HG02798 (cell line): Measurements from ENCODE around the gene DSCAML1.

Source experiments
- ATAC-seq: cut with Tn5 transposase; IDR thresholded peaks from one replicate; pipeline ENCODE4 v1.9.1; 2021; ENCODE audit warnings: mild to moderate bottlenecking; ENCODE audit not compliant: unreplicated experiment, poor library complexity

Gene DSCAML1

DNA sequence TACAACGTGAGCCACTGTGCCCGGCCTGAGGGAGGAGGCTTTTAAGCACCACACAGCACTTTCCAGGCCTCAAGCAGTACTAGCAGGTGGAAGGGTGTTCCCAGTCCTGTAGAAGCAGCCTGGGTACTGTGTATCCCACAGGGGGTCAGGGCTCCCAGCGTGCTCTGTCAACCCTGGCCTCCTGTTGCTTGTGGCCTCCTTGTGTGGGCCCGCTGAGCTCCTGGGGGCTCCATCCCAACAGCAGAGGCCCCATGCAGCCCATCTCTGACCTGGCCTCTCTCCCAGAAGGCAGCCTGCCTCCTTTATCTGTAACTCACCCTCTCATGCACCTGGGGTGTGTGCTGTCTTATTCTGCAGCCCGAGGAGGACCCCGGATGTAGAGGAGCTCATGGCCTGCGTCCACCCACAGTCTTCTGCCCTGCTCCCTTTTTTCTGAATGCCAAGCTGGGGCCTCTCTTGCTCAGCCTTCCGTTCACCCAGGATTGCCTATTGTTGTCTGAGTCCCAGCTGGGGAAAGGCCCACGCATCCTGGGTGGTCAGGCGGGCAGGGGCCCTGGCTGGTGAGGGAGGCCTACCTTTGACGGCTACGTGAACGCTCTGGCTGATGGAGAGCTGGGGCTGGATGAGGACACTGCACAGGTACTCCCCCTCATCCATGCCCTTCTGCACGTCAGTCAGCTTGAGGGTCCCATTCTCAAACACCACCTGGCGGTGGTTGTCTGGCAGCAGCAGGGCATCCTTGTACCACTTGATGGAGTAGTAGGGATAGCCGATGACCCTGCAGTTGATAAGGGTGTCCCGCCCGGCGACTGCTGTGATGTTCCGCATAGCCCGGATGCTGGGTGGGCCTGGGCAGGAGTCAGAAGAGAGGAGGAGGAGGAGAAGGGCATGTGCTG, 280.9 kb downstream of the DSCAML1 start:
- ATAC-seq: no peak

DNA sequence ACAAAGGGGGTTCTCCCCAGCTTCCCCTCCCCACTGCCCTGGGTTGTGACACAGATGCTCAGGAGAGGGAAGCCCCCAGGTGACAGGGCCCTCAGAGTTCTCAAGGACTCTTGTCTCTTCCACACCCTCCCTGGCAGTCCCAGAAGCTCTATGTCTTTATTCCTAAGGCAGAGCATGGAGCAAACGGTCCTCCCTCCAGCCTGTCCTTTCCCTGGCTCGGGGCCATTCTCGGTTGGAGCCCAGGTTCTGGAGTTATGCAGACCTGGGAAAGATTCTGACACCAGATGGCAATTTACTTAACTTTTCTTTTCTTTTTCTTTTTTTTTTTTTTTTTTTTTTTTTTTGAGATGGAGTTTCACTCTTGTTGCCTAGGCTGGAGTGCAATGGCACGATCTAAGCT, 282.8 kb downstream of the DSCAML1 start:
- no peak for ATAC-seq

GRCh38 chr11:117513666-117514065, 283.4 kb downstream of the DSCAML1 start:
- ATAC-seq: no peak

- ATAC-seq: no peak
Observed at GRCh38 chr11:117511931-117512539, 285.0 kb downstream of the DSCAML1 start.

- no peak for ATAC-seq
Observed at GRCh38 chr11:117511483-117511930, 285.5 kb downstream of the DSCAML1 start.

GRCh38 chr11:117510646-117511045, 286.4 kb downstream of the DSCAML1 start:
- no peak for ATAC-seq

DNA sequence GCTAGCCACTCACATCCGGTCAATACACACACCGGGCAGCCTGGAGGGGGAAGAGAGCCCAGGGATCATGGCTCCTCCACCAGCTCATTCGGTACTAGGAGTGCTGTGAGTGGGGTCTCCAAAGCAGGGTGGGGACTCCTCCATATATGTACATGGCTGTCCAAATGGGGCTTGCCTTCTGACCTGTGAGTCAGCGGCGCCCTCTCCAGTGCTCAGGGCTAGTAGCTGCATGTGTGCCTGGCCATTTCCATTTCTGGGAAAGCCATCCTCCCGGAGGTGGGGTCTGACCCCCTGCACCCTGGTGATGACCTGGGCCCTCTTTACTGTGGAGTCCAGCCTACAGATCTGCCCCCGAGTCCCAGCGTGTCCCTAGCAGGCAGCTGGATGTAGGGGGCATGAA, 287.5 kb downstream of the DSCAML1 start:
- no peak for ATAC-seq

GRCh38 chr11:117506971-117507370, 290.0 kb downstream of the DSCAML1 start:
- ATAC-seq: no peak

DNA sequence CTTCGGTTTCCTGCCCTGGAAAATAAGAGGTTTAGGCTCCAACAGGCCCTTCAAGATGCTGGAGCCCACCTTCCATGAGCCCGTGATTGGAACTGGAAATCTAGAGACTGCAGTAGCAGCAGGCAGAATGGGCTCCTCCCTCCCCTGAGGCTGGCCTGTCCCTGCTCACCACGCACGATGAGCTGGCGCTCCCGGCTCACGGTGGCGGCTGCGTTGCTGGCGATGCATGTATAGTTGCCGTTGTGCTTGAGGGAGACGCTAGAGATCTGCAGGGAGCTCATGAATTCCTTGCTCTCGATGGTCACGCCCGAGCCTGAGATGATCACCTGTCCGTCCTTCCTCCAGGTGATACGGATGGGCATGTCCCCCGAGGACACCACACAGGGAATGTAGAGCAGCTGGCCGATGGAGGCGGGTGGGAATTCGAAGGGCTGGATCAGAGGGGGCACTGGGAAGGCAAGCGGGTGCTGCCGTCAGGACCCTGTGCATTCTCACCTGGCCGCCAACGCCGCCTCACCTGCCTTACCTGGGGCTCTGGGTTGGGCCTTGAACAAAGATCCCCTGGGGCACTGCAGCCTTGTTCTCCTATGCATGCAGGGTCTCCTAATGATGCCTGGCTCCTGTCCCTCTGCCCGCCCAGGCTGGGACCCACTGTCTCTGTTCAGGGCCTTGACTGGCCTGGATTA, 291.6 kb downstream of the DSCAML1 start:
- ATAC-seq: no peak

DNA sequence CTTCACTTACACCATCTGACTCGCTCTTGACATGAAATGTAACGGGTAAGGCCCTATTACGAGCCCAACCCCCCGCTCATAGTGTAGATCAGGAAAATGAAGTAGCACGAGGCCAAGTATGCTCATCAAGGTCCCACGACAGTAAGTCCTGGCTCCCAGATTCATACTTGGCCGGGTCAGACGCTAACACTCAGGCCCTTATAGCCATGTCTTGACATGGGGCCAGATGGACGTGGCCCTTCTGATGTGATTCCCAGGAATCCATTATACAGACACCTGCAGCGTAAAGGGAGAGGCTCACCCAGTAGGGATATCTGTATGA, 294.3 kb downstream of the DSCAML1 start:
- no peak for ATAC-seq

GRCh38 chr11:117502015-117502778, 294.8 kb downstream of the DSCAML1 start:
- no peak for ATAC-seq

DNA sequence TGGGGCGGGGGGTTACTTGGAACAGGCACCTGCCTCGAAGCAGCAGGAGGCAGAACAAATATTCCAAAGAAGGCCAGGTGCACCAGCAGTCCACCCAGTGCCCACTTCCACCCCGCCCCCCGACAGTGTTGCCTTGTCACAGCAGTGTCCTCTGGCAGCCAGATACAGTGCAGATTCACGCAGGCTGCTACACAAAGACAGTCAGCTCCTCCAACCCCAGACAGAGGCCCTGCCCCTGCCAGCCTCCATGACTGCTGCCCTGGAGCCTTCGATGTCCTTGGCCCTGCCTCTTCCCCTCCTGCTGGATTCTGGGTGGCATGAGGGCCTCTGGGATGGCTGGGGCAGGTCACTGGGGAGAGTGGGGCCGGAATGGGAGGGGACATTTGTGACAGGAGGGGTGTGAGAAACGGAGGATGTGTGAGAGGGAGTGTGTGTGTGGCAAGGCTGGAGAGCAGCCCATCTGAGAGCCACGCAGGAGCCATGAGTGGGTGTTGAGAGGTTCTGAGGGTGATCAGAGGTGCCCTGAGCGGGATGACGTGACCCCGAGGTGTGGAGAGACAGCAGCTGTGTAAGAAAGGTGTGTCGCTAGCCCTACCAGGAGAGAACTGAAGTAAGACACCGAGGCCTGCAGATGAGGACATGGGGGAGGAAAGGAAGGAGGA, 295.6 kb downstream of the DSCAML1 start:
- ATAC-seq: no peak

DNA sequence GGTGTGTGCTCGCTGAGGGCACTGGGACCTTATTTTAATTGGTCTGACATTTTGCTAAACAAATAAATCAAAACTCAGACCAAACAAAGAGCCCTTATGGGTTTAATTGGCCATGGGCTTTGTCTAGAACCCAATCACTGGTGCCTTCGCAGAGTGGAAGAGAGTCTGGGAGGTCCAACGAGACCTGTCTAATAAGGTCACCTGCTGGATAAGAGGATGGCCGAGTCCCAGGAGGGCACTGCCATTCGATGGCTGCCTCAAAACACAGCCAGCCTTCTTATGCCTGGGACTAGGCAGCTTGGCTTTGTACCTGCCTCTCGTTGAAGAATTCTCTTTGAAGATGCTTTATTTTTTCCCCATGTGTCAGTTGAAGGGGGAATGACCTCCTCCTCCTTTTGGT, 298.2 kb downstream of the DSCAML1 start:
- ATAC-seq: no peak

GRCh38 chr11:117497206-117497951, 299.6 kb downstream of the DSCAML1 start:
- no peak for ATAC-seq

GRCh38 chr11:117495357-117495756, 301.7 kb downstream of the DSCAML1 start:
- ATAC-seq: no peak

- no peak for ATAC-seq
Observed at GRCh38 chr11:117492578-117493251, 304.3 kb downstream of the DSCAML1 start.

GRCh38 chr11:117490911-117491310, 306.1 kb downstream of the DSCAML1 start:
- no peak for ATAC-seq

DNA sequence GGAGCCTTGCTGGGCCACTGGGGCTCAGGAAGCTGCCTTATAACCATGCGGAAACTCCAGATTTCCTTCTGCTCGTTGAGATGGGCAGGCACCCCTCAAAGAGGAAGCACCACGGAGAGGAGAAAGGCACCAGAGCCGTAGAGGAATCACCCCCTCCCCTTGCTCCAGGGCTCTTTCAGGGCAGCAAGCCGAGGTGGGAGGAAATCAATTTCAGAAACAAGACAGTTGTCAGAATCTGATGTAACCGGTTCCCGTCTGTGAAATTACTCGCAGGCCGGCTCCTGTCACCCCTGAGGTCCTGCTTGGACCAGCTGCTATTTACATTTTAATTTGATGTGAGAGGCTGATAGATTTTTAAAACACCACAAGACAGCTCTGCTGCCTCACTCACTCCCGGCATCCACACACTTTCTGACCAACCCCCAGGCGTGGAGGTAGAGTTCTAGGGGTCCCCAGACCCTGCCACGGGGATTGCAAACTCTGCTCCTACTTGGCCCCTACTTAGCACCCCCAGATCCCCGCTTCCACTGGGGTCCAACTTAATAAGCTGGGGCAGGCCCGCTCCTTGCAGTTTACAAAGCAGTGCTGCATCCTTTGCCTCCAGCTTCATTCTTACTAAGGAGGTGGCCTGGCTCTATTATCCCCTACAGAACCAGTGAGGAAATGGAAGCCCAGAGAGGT, 306.9 kb downstream of the DSCAML1 start:
- ATAC-seq: no peak
